ENCODE results near the gene AMOTL2. TPM values are rescaled to one million over a fixed set of nuclear protein-coding genes. Genes with fewer than 3 reads are reported as not detected.

Gene AMOTL2
- polyA plus RNA-seq, 1 of the 3 experiments (the other 2 are of a cell fraction): 185 TPM

GRCh38 chr3:134387293-134387692 is 13.0 kb upstream of the AMOTL2 start:
- 56% methylated on average over 3 of the region's 3 CpGs for WGBS (ENCODE audit: low lambda C conversion rate)
- ChIA-PET CTCF (interaction anchor here (2.5 kb wide), 1 partner anchor 9 kb away, joined by 7 read pairs; no protein-coding TSS in a partner anchor), POLR2A (interaction anchor here (1.0 kb wide), 1 partner anchor 13 kb away, joined by 4 read pairs; the partner anchor contains the start of gene AMOTL2)

GRCh38 chr3:134384963-134385362 is 10.7 kb upstream of the AMOTL2 start:
- Histone ChIP-seq H3K4me2 (no peak overlapping the region), H3K9me3 (no peaks in the 10 kb centered on the region), H3K4me1 (ENCODE audit: control insufficient read depth in 1 of 2, insufficient read depth in 2 of 2, low read depth in 1 of 2, low read length in 1 of 2) (no peaks in the 10 kb centered on the region), H3F3A (replicated peaks; ENCODE audit: insufficient read depth) (no peaks in the 10 kb centered on the region), H3K9ac (no peak overlapping the region), H3K27me3 (ENCODE audit: insufficient read depth) (no peaks in the 10 kb centered on the region), H2AFZ (ENCODE audit: low read depth) (no peak overlapping the region), H3K27ac (ENCODE audit: low read depth in 2 of 2, low read length in 1 of 2) (no peak overlapping the region), H3K36me3 (replicated peaks in 1 of 2; ENCODE audit: control insufficient read depth in 1 of 2, insufficient read depth in 2 of 2, low read length in 1 of 2) (no peaks in the 10 kb centered on the region), H3K9me2 (no peaks in the 10 kb centered on the region), H3K79me2 (ENCODE audit: insufficient read depth) (no peaks in the 10 kb centered on the region), H3K4me3 (ENCODE audit: low read depth in 2 of 2, low read length in 1 of 2) (no peak overlapping the region), H4K20me1 (ENCODE audit: insufficient read depth) (no peaks in the 10 kb centered on the region)
- CTCF ChIA-PET: interaction anchor here (0.7 to 1.1 kb wide), 2 partner anchors 16 to 458 kb away, joined by 3 to 4 read pairs; no protein-coding TSS in a partner anchor
- POLR2A ChIA-PET: interaction anchor here (0.6 kb wide), 1 partner anchor 25 kb away, joined by 3 read pairs; no protein-coding TSS in a partner anchor
- DNase-seq: no peak
- WGBS (ENCODE audit: low lambda C conversion rate): 90% methylated on average over 6 of the region's 7 CpGs
- TF ChIP-seq GABPA (IDR thresholded peaks at IDR 0.05; ENCODE audit: low read depth) (no peak), NRF1 (IDR thresholded peaks at IDR 0.05; ENCODE audit: low read depth, low read length) (no peak), RAD21 (IDR thresholded peaks at IDR 0.05; ENCODE audit: low read length) (no peak), TAF1 (IDR thresholded peaks at IDR 0.05; ENCODE audit: borderline replicate concordance, low read depth, low read length) (no peak), RFX5 (IDR thresholded peaks at IDR 0.05; ENCODE audit: low read length) (no peak), MXI1 (IDR thresholded peaks at IDR 0.05; ENCODE audit: low read depth, low read length) (no peak), USF2 (IDR thresholded peaks at IDR 0.05; ENCODE audit: borderline replicate concordance, low read depth, low read length) (no peak), CTCF (IDR thresholded peaks at IDR 0.05) (no peak), SMC3 (IDR thresholded peaks at IDR 0.05; ENCODE audit: low read depth, low read length) (no peak), TCF12 (IDR thresholded peaks at IDR 0.05) (no peak), GATA2 (CRISPR knock-in tag; IDR thresholded peaks at IDR 0.05) (no peak), USF1 (IDR thresholded peaks at IDR 0.05; ENCODE audit: borderline replicate concordance, low read depth) (no peak)

More at GRCh38 chr3:134387293-134387692, 13.0 kb upstream of the AMOTL2 start:
- no peak for TF ChIP-seq ZBTB33 (IDR thresholded peaks at IDR 0.05; ENCODE audit: borderline replicate concordance, low read depth)
- no peak for TF ChIP-seq MEF2A (IDR thresholded peaks at IDR 0.05; ENCODE audit: borderline replicate concordance, low read depth)
- TF ChIP-seq GATA2 (CRISPR knock-in tag; IDR thresholded peaks at IDR 0.05): no peak
- no peak for TF ChIP-seq USF2 (IDR thresholded peaks at IDR 0.05; ENCODE audit: borderline replicate concordance, low read depth, low read length)
- TF ChIP-seq FOSL2 (IDR thresholded peaks at IDR 0.05; ENCODE audit: borderline replicate concordance, low read depth): no peak
- TF ChIP-seq RFX5 (IDR thresholded peaks at IDR 0.05; ENCODE audit: low read length): no peak
- TF ChIP-seq MAX (IDR thresholded peaks at IDR 0.05; ENCODE audit: low read depth): no peak
- no peak for TF ChIP-seq SIN3A (IDR thresholded peaks at IDR 0.05; ENCODE audit: borderline replicate concordance, low read depth, low read length)
- Histone ChIP-seq H4K20me1 (ENCODE audit: insufficient read depth) (no peaks in the 10 kb centered on the region), H3F3A (replicated peaks; ENCODE audit: insufficient read depth) (no peaks in the 10 kb centered on the region), H3K36me3 (replicated peaks in 1 of 2; ENCODE audit: control insufficient read depth in 1 of 2, insufficient read depth in 2 of 2, low read length in 1 of 2) (no peaks in the 10 kb centered on the region), H3K9ac (no peak overlapping the region), H3K9me3 (no peaks in the 10 kb centered on the region), H3K4me3 (ENCODE audit: low read depth in 2 of 2, low read length in 1 of 2) (no peak overlapping the region), H3K4me2 (no peak overlapping the region), H2AFZ (ENCODE audit: low read depth) (no peak overlapping the region), H3K27me3 (ENCODE audit: insufficient read depth) (no peaks in the 10 kb centered on the region), H3K4me1 (ENCODE audit: control insufficient read depth in 1 of 2, insufficient read depth in 2 of 2, low read depth in 1 of 2, low read length in 1 of 2) (peaks cover 0 to 1% of the 10 kb centered on the region in 2 experiments; a peak in 1 of 4 replicates), H3K79me2 (ENCODE audit: insufficient read depth) (no peaks in the 10 kb centered on the region), H3K27ac (ENCODE audit: low read depth in 2 of 2, low read length in 1 of 2) (no peak overlapping the region), H3K9me2 (no peaks in the 10 kb centered on the region)
- DNase-seq: no peak

Measured in SK-N-SH (cell line).